CD14-positive monocyte (primary cell): ENCODE measurements around the gene KCNH3. TPM values are rescaled to one million over a fixed set of nuclear protein-coding genes. Genes with fewer than 3 reads are reported as not detected.

Source experiments
- DNase-seq, 3 donors: peaks; one replicate each; pipeline ENCODE4 v3.0.0-alpha.2; 2011 to 2022
- H2AFZ ChIP-seq: 2 replicates; pipeline ENCODE4 v1.6.0; 2012; ENCODE audit warnings: mild to moderate bottlenecking, low read depth, low read length, inconsistent platforms; ENCODE audit not compliant: insufficient read depth, poor library complexity, severe bottlenecking
- H3K27ac ChIP-seq, 2 donors: 1 replicate in 1 of 2; 2 replicates in 1 of 2; pipeline ENCODE4 v1.5.1; 2012 to 2013; ENCODE audit warnings: low read length in 2 of 2, control low read depth in 1 of 2, inconsistent platforms in 1 of 2, low read depth in 1 of 2, mild to moderate bottlenecking in 1 of 2
- H3K27me3 ChIP-seq, 2 donors: one replicate each; pipeline versions ENCODE4 v1.6.0 to v1.6.1; 2011 to 2013; ENCODE audit warnings: low read length in 2 of 2; ENCODE audit not compliant: control insufficient read depth in 2 of 2, insufficient read depth in 2 of 2
- H3K36me3 ChIP-seq, 2 donors: replicated peaks in 1 of 2; 1 replicate in 1 of 2; 2 replicates in 1 of 2; pipeline versions ENCODE4 v1.5.1 to v1.6.1; 2012 to 2013; ENCODE audit warnings: low read length in 2 of 2, control low read depth in 1 of 2, inconsistent platforms in 1 of 2, mild to moderate bottlenecking in 1 of 2; ENCODE audit not compliant: insufficient read depth in 2 of 2, control insufficient read depth in 1 of 2
- H3K4me1 ChIP-seq, 2 donors: 1 replicate in 1 of 2; 2 replicates in 1 of 2; pipeline versions ENCODE4 v1.5.1 to v1.6.1; 2012 to 2013; ENCODE audit warnings: low read length in 2 of 2, control low read depth in 1 of 2, inconsistent platforms in 1 of 2, mild to moderate bottlenecking in 1 of 2, moderate library complexity in 1 of 2; ENCODE audit not compliant: insufficient read depth in 2 of 2, control insufficient read depth in 1 of 2
- H3K4me2 ChIP-seq: replicated peaks from 2 replicates; pipeline ENCODE3; 2012; ENCODE audit warnings: low read length, moderate library complexity, mild to moderate bottlenecking; ENCODE audit not compliant: poor library complexity, severe bottlenecking; ENCODE audit errors: extremely low read depth
- H3K4me3 ChIP-seq, 3 experiments: fragments of 200-600 bp in 1 of 3; sonication (generic) in 1 of 3; replicated peaks in 1 of 3; 1 replicate in 2 of 3; 2 replicates in 1 of 3; pipeline ENCODE4 v1.5.1; 2011 to 2013; ENCODE audit warnings: low read length in 3 of 3, mild to moderate bottlenecking in 3 of 3, control low read depth in 2 of 3, low read depth in 2 of 3, inconsistent platforms in 1 of 3, moderate library complexity in 1 of 3
- H3K79me2 ChIP-seq: 2 replicates; pipeline ENCODE4 v1.6.0; 2012; ENCODE audit warnings: mild to moderate bottlenecking, control low read depth, inconsistent platforms, low read length, moderate library complexity; ENCODE audit not compliant: insufficient read depth
- H3K9ac ChIP-seq: 2 replicates; pipeline ENCODE4 v1.6.0; 2017; ENCODE audit warnings: low read length, mild to moderate bottlenecking; ENCODE audit not compliant: insufficient read depth, poor library complexity, severe bottlenecking
- H3K9me3 ChIP-seq, 2 donors: replicated peaks in 1 of 2; 1 replicate in 1 of 2; 2 replicates in 1 of 2; pipeline versions ENCODE4 v1.5.1 to v1.6.1; 2012 to 2013; ENCODE audit warnings: low read length in 2 of 2, control low read depth in 1 of 2; ENCODE audit not compliant: control insufficient read depth in 1 of 2, insufficient read depth in 1 of 2
- H4K20me1 ChIP-seq: 2 replicates; pipeline ENCODE4 v1.6.0; 2012; ENCODE audit warnings: mild to moderate bottlenecking, low read length, control low read depth, moderate library complexity; ENCODE audit not compliant: insufficient read depth
- H3K27ac Mint-ChIP-seq, 7 donors: one replicate each; pipeline ENCODE4 v1.8.0; 2020; ENCODE audit warnings: mild to moderate bottlenecking in 7 of 7, mixed read lengths in 7 of 7, moderate library complexity in 6 of 7, inconsistent platforms in 2 of 7
- H3K27me3 Mint-ChIP-seq, 3 donors: one replicate each; pipeline ENCODE4 v1.8.0; 2021 to 2022; ENCODE audit warnings: low read depth in 3 of 3, mild to moderate bottlenecking in 3 of 3, mixed read lengths in 3 of 3, moderate library complexity in 3 of 3, inconsistent platforms in 1 of 3
- H3K36me3 Mint-ChIP-seq, 2 donors: one replicate each; pipeline ENCODE4 v1.8.0; 2020; ENCODE audit warnings: mixed read lengths in 2 of 2, inconsistent platforms in 1 of 2, mild to moderate bottlenecking in 1 of 2
- H3K4me1 Mint-ChIP-seq: one replicate; pipeline ENCODE4 v1.8.0; 2020; ENCODE audit warnings: mild to moderate bottlenecking, mixed read lengths
- H3K4me3 Mint-ChIP-seq, 2 donors: one replicate each; pipeline ENCODE4 v1.8.0; 2020; ENCODE audit warnings: mild to moderate bottlenecking in 2 of 2, mixed read lengths in 2 of 2, moderate library complexity in 1 of 2
- H3K9me3 Mint-ChIP-seq, 7 donors: one replicate each; pipeline ENCODE4 v1.8.0; 2020 to 2022; ENCODE audit warnings: mixed read lengths in 7 of 7, mild to moderate bottlenecking in 6 of 7, moderate library complexity in 6 of 7, inconsistent platforms in 2 of 7
- WGBS: methylation state at CpG from one replicate; pipeline ENCODE4 v1.1.5; 2013; ENCODE audit warnings: missing lambda C conversion rate; ENCODE audit not compliant: insufficient coverage; 5-methylcytosine and 5-hydroxymethylcytosine counted together
- intact Hi-C, 2 donors: fragments of 100-400 bp; cut with micrococcal nuclease; formaldehyde crosslinking; loops; one replicate each; pipeline versions ENCODE4 v1.15.0 to v1.15.1; 2023
- polyA plus RNA-seq, 3 donors: library from polyadenylated mRNA; depleted of rRNA in 1 of 3; unstranded in 2 of 3; stranded (reverse) in 1 of 3; fragments of 300-500 nt in 2 of 3; fragments of >200 nt in 1 of 3; fragmentation: Illumina TruSeq in 2 of 3; gene quantifications; 1 replicate in 2 of 3; 2 replicates in 1 of 3; pipeline ENCODE4 v1.2.3, GENCODE V29; 2012 to 2021
- TF ChIP-seq, protein P1 (sequence below): fragments of 200-600 bp; IDR thresholded peaks from one replicate; pipeline ENCODE4 v1.8.0; 2022; ENCODE audit warnings: antibody characterized with exemption, mild to moderate bottlenecking

The KCNH3 gene
- polyA plus RNA-seq, 3 donors, result 1.3 to 18.2 (median 3.3) TPM

- Mint-ChIP-seq H3K4me3 (peak overlapping the region; percentile 70 to 92), H3K9me3 (peaks cover 0 to 4% (median 1%) of the 10 kb centered on the region in 7 donors), H3K27ac (peak overlapping the region in 1 of 7 donors; percentile 42), H3K27me3 (peaks cover 59 to 78% (median 64%) of the 10 kb centered on the region in 3 donors), H3K4me1 (peaks cover 12% of the 10 kb centered on the region), H3K36me3 (peaks cover 0 to 4% of the 10 kb centered on the region in 2 donors)
- H3K27me3 ChIP-seq, result peaks cover 4 to 52% of the 10 kb centered on the region in 2 donors
- H2AFZ ChIP-seq, result peak overlapping the region; percentile 77
- 17% methylated on average over 63 of the region's 70 CpGs for WGBS
- H3K27ac ChIP-seq, result no peak overlapping the region
- no peaks in the 10 kb centered on the region for H3K9me3 ChIP-seq
- peak overlapping the region in 2 of 3 experiments; percentile 16 to 65 for H3K4me3 ChIP-seq
- no peaks in the 10 kb centered on the region for H3K79me2 ChIP-seq
- peak overlapping the region; percentile 70 for H3K4me2 ChIP-seq
- H3K9ac ChIP-seq, result peak overlapping the region; percentile 36
- peak in 2 of 3 donors; percentile 29 to 43 for DNase-seq
- H3K4me1 ChIP-seq, result peaks cover 11 to 12% of the 10 kb centered on the region in 2 donors
- TF ChIP-seq, protein P1, sequence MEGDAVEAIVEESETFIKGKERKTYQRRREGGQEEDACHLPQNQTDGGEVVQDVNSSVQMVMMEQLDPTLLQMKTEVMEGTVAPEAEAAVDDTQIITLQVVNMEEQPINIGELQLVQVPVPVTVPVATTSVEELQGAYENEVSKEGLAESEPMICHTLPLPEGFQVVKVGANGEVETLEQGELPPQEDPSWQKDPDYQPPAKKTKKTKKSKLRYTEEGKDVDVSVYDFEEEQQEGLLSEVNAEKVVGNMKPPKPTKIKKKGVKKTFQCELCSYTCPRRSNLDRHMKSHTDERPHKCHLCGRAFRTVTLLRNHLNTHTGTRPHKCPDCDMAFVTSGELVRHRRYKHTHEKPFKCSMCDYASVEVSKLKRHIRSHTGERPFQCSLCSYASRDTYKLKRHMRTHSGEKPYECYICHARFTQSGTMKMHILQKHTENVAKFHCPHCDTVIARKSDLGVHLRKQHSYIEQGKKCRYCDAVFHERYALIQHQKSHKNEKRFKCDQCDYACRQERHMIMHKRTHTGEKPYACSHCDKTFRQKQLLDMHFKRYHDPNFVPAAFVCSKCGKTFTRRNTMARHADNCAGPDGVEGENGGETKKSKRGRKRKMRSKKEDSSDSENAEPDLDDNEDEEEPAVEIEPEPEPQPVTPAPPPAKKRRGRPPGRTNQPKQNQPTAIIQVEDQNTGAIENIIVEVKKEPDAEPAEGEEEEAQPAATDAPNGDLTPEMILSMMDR, result peak; percentile 66
- intact Hi-C loops, result no loop called here
- H3K36me3 ChIP-seq, result no peaks in the 10 kb centered on the region
- no peaks in the 10 kb centered on the region for H4K20me1 ChIP-seq
These were observed 10.2 kb downstream of the KCNH3 start for GRCh38 chr12:49548822-49549648.

DNA sequence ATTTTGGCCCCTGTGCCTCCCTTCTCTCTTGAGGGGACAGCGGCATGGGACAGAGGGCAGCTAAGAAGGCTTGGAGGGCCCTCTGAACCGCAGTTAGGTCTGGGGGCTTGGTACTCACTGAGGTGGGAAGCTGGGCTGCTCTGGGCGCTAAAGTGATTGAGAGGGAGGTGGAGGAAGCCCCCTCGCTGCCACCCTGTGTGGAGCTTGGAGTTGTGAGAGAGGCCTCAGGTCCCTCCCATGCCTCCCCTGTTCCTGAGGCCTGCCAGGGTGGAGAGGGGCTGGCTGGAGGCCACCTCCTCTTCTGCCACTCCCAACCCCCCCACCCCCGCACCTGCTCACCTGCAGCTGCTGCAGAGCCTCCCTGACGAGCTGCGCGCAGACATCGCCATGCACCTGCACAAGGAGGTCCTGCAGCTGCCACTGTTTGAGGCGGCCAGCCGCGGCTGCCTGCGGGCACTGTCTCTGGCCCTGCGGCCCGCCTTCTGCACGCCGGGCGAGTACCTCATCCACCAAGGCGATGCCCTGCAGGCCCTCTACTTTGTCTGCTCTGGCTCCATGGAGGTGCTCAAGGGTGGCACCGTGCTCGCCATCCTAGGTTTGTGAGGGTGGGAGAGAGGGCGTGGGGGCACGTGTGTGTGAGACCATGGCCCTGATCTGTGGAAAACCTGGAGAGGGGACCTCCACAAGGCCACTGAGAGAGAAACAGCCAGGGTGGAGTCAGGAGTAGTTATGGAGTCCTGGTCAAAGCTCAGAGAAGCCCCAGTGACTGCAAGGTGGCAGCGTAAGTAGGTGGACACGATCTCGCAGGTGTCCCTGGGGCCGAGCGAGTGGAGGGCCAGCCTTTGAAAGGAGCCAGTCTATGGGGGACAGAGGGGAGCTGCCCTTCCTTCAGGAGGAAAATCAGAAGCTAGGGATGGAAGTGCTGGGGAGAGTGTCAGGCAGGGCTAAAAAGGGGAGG is 11.2 kb downstream of the KCNH3 start:
- Histone ChIP-seq H3K4me3 (no peak overlapping the region), H3K79me2 (no peaks in the 10 kb centered on the region), H3K27ac (no peak overlapping the region), H3K36me3 (no peaks in the 10 kb centered on the region), H3K4me2 (no peak overlapping the region), H3K9ac (no peak overlapping the region), H3K4me1 (peaks cover 11 to 12% of the 10 kb centered on the region in 2 donors), H3K9me3 (no peaks in the 10 kb centered on the region), H3K27me3 (peaks cover 4 to 43% of the 10 kb centered on the region in 2 donors), H4K20me1 (no peaks in the 10 kb centered on the region), H2AFZ (no peak overlapping the region)
- TF ChIP-seq, protein P1, result no peak
- H3K27ac Mint-ChIP-seq, result peak overlapping the region in 1 of 7 donors; percentile 37
- peak overlapping the region in 1 of 2 donors; percentile 92 for H3K4me3 Mint-ChIP-seq
- DNase-seq, result no peak
- intact Hi-C loops, result no loop called here
- H3K27me3 Mint-ChIP-seq, result peaks cover 49 to 69% (median 58%) of the 10 kb centered on the region in 3 donors
- peaks cover 12% of the 10 kb centered on the region for H3K4me1 Mint-ChIP-seq
- H3K36me3 Mint-ChIP-seq, result peaks cover 0 to 4% of the 10 kb centered on the region in 2 donors
- peaks cover 0 to 4% (median 1%) of the 10 kb centered on the region in 7 donors for H3K9me3 Mint-ChIP-seq
- 97% methylated on average over 19 of the region's 28 CpGs for WGBS
